NCI-H82 treated with DMSO at 0.1 percent for 48 hours (cell line): ENCODE data around the gene MYL7.
"Not testable (repeated sequence)": the region's sequence is repeated elsewhere in the genome, so short reads cannot be mapped to it uniquely, and the experiment has no call there.

Source experiments
- DNase-seq: peaks from one replicate; lab custom pipeline; 2025; ENCODE audit not compliant: unreplicated experiment; lab: John Stamatoyannopoulos, UW

MYL7 gene

DNA sequence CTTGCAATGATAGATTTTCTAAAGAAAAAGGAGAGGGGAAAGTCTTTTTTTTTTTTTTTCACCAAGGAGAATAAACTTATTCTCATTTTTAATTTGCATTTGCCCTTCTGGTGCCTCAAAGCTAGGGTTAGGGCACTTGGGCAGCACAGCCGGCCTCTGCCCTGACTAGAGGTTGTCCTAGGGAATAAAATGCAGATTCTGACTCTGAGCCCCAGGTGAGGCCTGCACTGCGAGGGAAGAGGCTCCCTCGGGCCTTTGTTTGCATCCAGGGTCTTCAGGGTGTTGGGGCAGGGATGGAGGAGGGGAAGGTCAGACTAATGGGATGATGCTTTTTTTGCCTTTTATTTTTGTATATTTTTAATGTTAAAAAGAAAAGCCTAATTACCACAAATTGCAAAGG lies 7.8 kb downstream of the MYL7 start:
- no peak for DNase-seq

DNA sequence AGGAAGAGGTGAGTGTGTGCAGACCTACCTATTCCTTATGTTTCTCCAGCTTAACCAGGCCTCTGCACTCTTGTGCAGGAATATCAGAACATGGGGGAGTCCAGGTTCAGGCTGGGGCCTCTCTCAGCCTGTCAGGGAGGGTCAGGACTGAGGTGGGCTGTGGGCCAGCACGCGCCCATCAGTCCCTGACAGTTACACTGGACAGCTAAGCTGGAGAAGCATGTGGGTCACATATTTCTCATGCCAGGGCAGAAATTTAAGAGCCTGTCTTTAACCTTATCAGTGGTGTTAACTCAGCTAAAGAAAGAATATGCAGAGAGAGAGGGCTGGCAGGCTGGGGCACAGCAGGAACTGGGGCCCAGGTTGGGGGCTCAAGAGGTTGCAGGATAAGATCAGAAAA lies 9.1 kb downstream of the MYL7 start:
- no peak for DNase-seq

DNA sequence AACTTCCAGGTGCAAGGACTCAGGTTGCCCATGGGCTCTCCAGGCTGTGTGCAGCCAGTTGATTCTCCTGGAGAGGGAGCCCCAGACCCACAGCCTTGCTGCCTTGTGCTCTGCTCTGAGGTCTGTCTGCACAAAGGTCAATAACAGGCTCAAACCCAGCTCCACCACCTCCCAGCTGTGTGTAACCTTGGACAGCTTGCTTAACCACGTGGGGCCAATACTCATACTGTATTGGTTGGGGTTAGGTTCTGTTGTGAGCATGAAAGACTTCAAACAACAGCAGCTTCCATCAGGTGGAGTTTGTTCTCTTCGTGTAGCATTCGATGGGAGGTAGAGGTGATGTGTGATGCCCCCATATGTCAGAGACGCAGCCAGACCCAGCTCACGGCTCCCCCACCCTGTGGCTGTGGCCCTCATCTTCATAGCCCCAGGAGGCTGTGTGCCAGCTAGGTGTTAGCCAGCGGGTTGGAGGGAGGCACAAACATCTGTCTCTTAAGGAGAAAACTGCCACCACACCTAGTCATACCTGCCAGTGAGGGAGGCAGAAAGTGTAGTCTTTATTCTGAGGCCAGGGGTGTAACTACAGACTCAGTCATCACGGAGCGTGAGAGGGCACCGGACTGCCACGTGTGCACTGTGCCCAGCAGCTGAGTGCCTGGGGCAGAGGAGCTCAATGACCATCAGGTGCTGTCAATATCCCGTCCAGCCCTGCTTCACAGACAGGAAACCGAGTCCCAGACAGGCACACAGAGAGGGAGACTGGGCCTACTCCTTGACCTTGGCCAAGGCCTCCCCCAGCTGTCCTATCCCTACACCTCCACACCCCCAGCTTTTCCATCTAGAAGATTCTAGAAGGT lies 9.7 kb downstream of the MYL7 start:
- peak; percentile 57 for DNase-seq

DNA sequence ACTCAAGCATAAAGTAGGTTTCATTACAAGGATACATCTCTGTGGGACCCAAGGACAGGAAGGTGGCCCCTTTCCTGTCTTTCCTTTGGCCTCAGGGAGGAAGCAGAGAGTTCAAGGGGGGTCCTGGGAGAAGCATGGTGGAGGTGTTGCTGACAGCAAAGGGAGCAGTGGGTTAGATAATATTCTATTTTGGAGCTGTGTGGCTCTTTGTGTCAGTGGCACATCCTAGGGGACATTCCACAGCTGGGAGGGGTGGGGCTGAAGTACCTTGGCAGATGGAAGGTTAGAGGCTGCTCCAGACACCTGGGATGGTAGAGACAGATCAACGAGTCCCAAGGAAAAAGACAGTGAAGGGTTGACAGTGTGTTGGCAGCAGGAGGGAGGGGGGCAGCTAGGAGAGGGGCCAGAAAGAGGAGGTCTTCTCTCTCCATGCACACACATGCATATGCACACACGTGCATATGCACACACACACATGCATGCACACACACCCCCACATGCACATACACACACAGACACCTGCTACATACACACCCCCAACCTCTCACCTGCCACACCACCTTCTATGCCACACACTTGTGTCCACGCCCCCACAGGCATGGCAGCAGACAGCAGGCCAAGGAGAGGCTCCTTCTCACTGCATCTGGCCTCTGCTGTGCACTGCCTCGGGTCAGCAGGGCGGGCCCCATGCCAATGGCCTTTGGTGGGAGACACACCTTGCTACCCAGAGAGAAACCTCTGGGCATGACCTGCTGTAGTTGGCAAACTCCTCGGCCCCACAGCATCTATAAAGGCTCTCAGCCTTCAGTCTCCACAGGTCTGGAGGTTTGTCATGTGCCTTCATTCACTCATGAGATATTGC lies 12.2 kb downstream of the MYL7 start:
- DNase-seq, result no peak

DNA sequence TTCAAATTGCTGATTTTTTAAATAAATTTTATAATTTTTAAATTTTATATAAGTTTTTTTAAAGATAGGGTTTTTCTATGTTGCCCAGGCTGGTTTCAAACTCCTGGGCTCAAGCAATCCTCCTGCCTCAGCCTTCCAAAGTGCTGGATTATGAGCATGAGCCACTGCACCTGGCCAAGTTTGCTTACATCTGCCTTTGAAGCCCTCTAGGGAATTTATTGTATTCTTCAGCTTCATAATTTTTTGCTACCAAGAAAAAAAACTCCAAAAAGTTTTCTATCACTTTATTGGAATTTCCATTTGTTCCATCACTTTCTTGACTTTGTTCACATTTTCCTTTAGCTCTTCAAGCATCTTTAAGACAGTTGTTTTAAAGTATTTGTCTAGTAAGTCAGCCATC lies 14.0 kb downstream of the MYL7 start:
- no peak for DNase-seq

DNA sequence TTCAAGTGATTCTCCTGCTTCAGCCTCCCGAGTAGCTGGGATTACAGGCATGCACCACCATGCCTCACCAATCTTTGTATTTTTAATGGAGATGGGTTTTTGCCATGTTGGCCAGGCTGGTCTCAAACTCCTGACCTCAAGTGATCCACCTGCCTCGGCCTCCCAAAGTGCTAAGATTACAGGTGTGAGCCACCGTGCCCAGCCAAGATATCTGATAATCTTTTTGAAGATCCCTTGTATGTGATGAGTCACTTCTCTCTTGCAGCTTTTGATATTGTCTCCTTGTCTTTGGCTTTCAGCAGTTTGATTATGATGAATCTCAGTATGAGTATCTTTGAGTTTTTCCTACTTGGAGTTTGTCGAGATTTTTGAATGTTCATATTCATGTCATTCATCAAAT lies 14.6 kb downstream of the MYL7 start:
- DNase-seq, result not testable (repeated sequence)

DNA sequence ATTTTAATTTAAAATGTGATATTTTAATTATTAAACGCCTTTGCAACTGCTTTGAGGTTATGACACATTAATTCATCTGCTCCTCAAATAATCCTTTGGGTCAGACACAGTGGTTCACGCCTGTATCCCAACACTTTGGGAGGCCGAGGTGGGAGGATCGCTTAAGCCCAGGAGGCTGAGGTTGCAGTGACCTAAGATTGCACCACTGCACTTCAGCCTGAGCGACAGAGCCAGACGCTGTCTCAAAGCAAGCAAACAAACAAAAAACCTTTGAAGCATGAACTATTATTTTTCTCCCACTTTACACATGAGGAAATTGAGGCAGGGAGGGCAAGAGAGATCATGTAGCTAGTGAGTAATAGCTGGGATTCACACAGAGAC lies 16.3 kb downstream of the MYL7 start:
- DNase-seq, result no peak

DNA sequence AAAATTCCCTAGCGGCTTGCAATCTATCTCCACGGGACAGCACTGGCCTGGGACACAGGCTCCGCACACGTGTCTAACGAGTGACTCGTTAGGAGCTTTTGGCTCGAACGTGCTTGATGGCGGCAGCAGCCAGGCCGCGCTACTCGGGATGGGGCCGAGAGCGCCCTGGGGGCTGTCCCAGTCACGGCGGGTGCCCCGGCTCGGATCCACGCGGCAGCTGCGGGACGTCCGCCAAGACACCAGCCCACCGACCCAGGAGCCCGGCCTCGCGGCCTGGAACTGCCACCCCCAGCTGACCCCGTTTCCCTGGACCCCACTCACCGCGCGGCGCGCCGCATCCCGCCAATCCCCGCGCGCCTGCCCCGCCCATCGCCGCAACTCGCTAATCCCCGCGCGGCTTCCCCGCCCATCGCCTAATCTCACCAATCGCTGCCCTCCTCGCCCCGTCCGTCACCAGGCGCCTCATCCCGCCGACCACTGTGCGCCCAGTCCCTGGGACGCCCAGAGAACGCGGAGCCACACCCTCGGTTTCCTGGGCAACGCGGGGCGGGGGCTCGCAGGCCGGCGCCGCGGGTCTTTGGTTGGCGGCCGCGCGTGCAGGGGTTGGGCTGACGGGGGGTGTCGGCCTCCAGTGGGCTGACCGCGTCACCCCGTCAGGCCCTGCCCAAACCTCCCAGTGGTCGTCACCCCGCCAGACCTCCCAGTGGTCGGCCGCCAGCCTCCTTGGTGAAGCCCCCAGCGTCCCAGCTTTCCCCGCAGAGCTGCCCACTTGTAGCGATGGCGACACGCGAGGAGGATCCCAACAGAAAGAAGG lies 17.7 kb downstream of the MYL7 start, which contains the start of gene POLD2:
TSS of gene POLD2 (minus strand) at position 359 of the 814 bp plus-strand sequence. CDS start 1,495 bp downstream, outside the sequence.
- DNase-seq, result peak; percentile 92

DNA sequence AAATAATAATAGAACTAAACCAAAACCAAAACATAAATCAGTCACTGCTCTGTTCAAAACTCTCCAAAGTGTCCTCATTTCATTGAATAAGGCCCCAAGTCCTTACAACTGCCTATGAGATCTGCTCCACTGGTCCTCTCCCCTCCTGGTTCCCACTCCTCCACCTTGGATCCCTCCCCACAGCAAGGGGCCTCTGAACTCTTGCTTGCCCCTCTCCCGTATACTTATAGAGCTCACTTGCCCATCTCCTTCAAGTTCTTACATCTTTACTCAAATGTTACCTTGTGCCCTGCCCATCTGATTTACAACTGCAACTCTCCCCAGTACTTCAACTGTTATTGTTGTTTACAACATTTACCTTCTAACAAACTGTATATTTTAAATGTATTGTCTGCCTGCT lies 18.6 kb downstream of the MYL7 start:
- DNase-seq, result no peak

DNA sequence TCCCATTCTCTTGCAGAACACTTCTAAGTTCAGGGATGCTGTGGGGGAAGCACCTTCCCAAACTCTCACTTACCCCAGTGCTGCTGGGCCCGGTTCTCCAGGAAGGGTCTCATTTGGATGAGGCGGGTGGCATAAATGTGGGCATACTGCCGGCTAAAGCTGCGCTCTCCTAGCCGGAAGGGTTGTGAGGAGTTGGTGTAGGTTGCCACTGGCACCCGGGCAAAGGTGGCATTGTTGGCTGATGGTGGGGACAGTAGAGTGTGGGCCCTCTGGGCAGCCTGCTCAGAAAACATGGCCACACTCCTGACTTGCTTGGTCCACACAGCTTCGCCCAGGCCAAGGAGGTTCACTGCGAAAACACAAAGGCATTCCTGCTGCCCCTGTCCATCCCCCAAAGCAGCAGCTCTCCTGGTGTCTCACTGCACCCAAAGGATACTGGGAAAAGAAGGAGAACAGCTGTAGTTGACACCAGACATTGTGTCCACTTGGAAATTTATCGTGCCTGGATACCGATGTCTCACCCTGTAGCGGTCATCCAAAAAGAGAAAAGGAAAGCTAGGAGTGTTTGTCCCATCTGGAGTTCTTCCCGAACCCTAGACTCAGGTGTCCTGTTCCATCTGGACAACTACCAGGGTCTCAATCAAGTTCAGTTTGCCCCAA lies 19.2 kb downstream of the MYL7 start:
- no peak for DNase-seq

DNA sequence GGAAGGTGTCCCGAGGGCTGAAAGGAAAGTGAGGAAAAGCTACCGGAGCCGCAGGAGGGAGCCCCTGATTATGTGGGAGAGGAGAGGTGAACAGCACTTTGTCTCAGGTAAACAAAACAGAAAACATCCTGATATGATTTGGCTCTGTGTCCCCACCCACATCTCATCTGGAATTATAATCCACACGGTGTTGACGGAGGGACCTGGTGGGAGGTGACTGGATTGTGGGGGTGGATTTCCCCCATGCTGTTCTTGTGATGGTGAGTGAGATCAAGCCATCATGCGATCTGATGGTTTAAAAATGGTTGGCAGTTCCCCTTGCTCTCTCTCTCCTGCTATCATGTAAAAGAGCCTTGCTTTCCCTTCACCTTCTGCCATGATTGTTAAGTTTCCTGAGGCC lies 20.7 kb downstream of the MYL7 start:
- no peak for DNase-seq

DNA sequence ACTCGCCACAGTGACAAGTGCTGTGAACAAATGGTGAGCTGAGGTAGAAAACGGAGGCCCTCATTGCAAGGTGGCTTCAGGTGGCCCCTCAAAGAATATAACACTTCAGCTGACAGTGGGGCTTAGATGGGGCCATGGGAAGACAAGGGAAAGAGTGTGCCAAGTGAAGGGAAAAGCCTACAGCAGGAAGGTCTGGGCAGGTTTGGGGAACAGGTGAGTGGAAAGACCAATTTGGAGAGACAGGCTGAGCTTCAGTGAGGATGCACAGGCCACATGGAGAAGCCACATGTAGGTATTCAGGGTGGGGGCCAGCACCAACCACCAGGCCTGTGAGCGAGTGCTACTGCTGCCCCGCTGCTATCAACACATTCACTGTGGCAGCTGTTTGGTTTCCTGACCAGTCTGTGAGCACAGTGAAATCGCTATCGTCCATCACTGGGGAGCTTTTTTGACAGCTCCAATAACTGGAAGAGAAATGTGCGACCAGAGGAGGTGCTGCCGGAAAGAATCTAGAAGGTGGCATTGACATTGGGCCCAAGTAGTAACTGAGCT lies 21.2 kb downstream of the MYL7 start:
- DNase-seq, result no peak

DNA sequence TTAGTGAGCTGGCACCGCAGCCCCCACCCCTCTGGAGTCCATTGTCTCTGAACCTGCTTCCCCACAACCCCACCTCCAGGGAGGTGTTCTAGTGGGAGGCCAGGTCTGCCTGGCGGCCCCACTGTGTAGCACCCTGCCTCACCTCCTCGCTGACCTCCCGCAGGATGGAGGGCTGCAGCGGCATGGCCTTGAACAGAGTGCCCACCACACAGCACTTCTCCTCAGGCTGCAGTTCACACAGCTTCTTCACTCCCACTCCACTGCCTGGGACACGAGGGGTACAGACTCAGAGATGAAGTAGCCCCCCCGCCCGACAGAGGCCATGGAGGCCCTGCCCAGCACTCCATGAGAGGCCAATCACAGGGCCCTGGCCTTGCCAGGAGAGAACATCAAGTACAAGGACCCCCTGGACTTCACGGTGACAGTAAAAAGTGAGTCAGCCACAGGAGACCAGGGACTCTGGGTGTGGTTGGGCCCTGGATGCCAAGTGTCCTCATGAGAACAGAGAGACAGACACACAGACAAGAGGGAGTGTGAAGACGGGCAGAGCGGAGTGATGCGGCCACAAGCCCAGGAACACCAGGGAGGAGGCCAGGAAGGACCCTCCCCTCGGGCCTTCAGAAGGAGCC lies 23.2 kb downstream of the MYL7 start:
- DNase-seq, result no peak

DNA sequence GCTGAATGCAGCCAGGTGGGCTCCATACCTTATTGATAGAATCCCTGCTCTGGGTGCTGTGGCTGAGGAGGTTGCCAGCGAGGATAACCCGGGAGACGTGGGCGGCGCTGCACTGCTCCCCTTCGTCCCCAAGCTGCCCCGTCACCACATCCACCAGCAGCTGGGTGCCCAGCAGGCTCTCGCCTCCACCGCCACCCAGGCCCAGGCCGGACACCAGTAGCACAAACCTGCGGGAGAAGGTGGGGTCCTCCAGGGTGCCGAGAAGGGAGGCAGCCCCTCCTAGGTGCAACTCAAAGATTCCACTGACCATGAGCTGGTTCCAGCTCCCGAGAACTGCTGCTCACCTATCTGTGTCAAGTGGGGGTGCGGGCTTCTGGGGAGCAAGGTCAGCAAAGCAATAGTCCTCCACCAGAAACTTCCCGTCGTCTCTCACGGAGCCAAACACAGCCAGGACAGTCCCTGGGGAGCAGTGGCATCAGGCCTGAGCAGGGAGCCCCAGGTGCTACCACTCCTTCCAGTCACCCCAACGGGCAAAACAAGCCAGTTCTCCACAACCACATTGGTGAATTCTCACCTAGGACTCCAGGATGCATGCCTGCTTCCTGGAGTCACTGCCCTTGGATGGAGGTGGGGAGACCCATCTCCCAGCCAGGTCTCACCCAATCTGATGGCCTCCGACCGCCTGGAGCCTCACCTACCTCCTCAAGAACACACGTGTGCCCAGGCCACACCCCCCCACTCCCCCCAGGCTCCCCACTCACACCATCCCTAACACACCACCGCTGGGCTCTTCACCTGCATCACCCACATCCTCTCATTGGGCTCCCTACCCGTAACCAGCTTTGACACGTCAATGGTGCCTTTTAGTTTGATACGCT lies 24.1 kb downstream of the MYL7 start:
- DNase-seq, result no peak

DNA sequence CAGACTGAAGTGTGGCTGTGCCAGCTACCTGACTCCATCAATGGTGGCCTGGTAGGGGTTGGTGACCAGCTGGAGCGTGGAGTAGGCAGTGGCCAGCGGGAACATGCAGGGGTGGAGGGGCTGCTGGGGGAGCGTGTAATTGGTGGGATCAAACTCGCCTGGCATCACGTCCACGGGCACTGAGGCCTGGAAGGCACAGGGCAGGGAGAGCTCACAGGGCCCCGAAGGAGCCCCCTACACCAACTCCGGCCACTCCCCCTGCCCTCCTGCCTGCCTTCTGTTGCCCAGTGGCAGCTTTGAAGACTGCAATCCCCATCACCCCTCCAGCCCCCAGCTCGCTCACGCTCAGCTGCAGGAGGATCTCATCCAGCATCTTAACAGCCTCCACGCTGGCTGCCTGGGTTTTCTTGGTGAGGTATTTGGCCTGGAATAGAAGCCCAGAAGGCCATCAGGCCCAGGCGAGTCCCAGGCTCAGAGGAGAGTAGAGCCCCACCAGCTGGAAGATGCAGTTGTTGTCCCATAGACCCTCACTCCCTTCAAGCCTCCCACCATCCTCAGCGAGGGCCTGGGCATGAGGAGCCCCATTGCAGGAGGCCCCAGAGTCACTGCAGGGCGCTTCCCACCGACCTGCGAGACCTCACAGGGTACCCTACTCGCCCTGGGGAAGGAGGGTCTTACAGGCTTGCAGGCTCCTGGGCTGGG lies 24.9 kb downstream of the MYL7 start:
- no peak for DNase-seq

DNA sequence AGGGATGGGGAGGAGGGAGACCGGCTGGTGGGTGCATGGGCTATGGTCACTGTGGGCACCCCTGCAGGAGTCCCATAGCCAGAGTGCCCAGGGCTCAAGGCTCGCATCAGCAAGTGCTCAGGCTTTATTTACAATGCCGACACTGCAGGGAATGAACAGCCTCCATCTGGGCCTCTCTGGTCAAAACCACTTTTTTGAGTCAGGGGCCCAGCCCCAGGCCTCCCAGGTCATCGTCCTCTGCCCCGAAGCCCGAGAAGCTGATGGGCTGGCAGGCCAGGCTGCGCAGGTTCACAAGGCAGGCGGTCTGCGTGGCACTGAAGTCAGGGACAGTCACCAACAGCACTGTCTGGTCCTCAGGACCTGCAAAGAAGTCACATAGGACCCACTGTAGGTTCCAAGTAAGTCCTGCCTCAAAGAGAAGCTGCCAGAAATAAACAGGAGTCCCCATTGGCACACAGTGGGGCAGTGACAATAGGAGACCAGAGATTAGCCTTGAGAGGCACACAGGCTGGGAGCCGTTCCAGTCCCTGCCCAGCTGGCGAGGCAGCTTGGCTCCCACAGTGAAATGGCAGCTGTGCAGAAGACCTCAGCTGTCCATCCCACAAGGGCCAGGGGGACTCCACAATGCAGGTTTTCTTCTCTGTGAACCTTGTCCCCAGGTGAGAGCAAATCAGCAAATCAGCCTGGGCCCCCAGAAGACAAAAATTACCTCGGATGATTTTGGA lies 26.4 kb downstream of the MYL7 start:
- DNase-seq, result no peak

DNA sequence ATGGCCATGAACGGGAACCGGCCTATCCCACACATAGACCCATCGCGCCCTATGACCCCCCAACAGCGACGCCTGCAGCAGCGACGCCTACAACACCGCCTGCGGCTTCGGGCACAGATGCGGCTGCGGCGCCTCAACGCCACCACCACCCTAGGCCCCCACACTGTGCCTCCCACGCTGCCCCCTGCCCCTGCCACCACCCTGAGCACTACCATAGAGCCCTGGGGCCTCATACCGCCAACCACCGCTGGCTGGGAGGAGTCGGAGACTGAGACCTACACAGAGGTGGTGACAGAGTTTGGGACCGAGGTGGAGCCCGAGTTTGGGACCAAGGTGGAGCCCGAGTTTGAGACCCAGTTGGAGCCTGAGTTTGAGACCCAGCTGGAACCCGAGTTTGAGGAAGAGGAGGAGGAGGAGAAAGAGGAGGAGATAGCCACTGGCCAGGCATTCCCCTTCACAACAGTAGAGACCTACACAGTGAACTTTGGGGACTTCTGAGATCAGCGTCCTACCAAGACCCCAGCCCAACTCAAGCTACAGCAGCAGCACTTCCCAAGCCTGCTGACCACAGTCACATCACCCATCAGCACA lies 27.3 kb downstream of the MYL7 start:
- no peak for DNase-seq
